MCF 10A (cell line): ENCODE measurements around the gene GRAMD1B. TPM values are rescaled to one million over a fixed set of nuclear protein-coding genes. Genes with fewer than 3 reads are reported as not detected.
"Not testable (repeated sequence)": the region's sequence is repeated elsewhere in the genome, so short reads cannot be mapped to it uniquely, and the experiment has no call there.

Experiments used
- BruUV-seq: library from RNA; stranded (reverse); fragments of 400-500 nt; replicated peaks from 2 replicates; lab custom pipeline; 2021; lab: Mats Ljungman, UMichigan
- CTCF ChIA-PET: fragments of 300-600 bp; sonication (Branson Sonifier 250); formaldehyde crosslinking; extraction: SDS; loops from one replicate; lab custom pipeline; 2021; ENCODE audit warnings: antibody characterized with exemption, inconsistent platforms; lab: Yijun Ruan, JAX
- POLR2A ChIA-PET: fragments of 300-600, 350-650 bp; sonication (Branson Sonifier 250); formaldehyde crosslinking; extraction: SDS; loops from one replicate; lab custom pipeline; 2020; ENCODE audit warnings: antibody characterized with exemption, inconsistent platforms; lab: Yijun Ruan, JAX
- DNase-seq: peaks from one replicate; pipeline ENCODE4 v3.0.0-alpha.2; 2018; ENCODE audit not compliant: unreplicated experiment
- H3K27ac Mint-ChIP-seq: one replicate; pipeline ENCODE4 v1.8.0; 2022; ENCODE audit warnings: mild to moderate bottlenecking, low read depth, mixed read lengths; ENCODE audit not compliant: unreplicated experiment
- H3K27me3 Mint-ChIP-seq: one replicate; pipeline ENCODE4 v1.8.0; 2022; ENCODE audit warnings: mixed read lengths; ENCODE audit not compliant: insufficient read depth, unreplicated experiment
- H3K36me3 Mint-ChIP-seq: one replicate; pipeline ENCODE4 v1.8.0; 2022; ENCODE audit warnings: mild to moderate bottlenecking, moderate library complexity, mixed read lengths; ENCODE audit not compliant: insufficient read depth, unreplicated experiment
- H3K4me1 Mint-ChIP-seq: one replicate; pipeline ENCODE4 v1.8.0; 2022; ENCODE audit warnings: mixed read lengths; ENCODE audit not compliant: insufficient read depth, unreplicated experiment
- H3K4me3 Mint-ChIP-seq: one replicate; pipeline ENCODE4 v1.8.0; 2022; ENCODE audit warnings: mild to moderate bottlenecking, moderate library complexity, mixed read lengths; ENCODE audit not compliant: unreplicated experiment
- H3K9me3 Mint-ChIP-seq: one replicate; pipeline ENCODE4 v1.8.0; 2022; ENCODE audit warnings: mixed read lengths; ENCODE audit not compliant: unreplicated experiment
- intact Hi-C: fragments of 100-400 bp; cut with micrococcal nuclease; formaldehyde crosslinking; loops from 2 replicates; pipeline ENCODE4 v1.14.1; 2022
- total RNA-seq: library from RNA; stranded (reverse); gene quantifications from 2 replicates; pipeline ENCODE4 v1.2.3, GENCODE V29; 2022
- TF ChIP-seq, protein P1 (sequence below): fragments of 200-600 bp; IDR thresholded peaks from one replicate; pipeline ENCODE4 v1.8.0; 2022; ENCODE audit warnings: antibody characterized with exemption, mild to moderate bottlenecking; ENCODE audit not compliant: unreplicated experiment

The GRAMD1B gene
- total RNA-seq, 1 experiment from 2014 or later: 0.26 TPM

DNA sequence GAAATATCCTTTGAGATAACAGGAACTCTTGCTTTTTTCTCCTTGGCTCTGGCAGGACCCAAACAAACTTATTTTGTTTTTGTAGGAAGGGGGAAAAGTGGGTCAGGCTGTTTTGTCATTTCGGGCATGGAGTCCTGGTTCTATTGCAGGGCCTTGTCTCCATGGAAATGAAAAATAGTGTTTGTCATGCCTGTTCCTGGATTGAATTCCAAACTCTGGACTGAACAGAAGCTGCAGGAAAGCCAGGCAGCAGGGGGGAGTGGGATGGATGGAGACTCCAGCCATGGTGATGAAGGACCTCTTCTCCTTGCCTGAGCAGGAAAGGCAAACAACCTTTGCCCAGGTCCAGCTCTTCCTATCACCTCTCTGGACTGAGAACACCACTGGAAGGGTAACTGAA lies 137.4 kb downstream of the GRAMD1B start:
- Mint-ChIP-seq H3K27me3 (peaks cover 37% of the 10 kb centered on the region), H3K4me3 (no peak overlapping the region), H3K9me3 (no peaks in the 10 kb centered on the region), H3K27ac (no peak overlapping the region), H3K4me1 (no peaks in the 10 kb centered on the region), H3K36me3 (no peaks in the 10 kb centered on the region)
- intact Hi-C loops: no loop called here
- DNase-seq: no peak
- TF ChIP-seq, protein P1, sequence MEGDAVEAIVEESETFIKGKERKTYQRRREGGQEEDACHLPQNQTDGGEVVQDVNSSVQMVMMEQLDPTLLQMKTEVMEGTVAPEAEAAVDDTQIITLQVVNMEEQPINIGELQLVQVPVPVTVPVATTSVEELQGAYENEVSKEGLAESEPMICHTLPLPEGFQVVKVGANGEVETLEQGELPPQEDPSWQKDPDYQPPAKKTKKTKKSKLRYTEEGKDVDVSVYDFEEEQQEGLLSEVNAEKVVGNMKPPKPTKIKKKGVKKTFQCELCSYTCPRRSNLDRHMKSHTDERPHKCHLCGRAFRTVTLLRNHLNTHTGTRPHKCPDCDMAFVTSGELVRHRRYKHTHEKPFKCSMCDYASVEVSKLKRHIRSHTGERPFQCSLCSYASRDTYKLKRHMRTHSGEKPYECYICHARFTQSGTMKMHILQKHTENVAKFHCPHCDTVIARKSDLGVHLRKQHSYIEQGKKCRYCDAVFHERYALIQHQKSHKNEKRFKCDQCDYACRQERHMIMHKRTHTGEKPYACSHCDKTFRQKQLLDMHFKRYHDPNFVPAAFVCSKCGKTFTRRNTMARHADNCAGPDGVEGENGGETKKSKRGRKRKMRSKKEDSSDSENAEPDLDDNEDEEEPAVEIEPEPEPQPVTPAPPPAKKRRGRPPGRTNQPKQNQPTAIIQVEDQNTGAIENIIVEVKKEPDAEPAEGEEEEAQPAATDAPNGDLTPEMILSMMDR: no peak
- ChIA-PET POLR2A (no interaction called here), CTCF (interaction anchor here (0.6 to 5.1 kb wide), 4 partner anchors 9 to 55 kb away, joined by 3 to 27 read pairs (median 10); no protein-coding TSS in a partner anchor)
- BruUV-seq: no TSS peak

DNA sequence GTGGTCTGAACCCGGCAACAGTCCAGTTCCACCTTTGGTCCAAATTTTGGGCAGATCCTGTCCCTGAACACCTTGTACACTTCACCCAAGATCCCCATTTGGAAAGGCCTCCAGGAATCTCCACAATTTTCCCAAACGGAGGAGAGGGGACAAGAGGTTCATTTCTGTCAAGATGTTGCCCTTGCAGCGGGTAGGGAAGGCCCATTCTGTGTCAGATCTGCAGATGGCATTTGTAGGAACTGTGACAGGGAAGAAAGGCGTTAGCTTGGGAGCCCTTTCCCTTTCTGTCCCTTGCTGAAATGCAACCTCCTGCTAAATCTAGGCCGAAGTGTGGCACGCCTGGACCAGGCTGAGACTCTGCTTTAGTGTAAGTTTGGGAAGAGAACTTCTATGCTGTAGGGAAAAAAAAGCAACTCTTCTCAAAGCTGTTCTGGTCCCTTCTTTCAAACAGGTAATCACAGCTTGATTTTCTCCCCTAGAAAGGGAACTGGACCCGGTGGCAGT lies 138.3 kb downstream of the GRAMD1B start:
- CTCF ChIA-PET: interaction anchor here (0.7 to 5.1 kb wide), 4 partner anchors 8 to 55 kb away, joined by 3 to 27 read pairs (median 8); no protein-coding TSS in a partner anchor
- H3K9me3 Mint-ChIP-seq: no peaks in the 10 kb centered on the region
- intact Hi-C loops: no loop called here
- BruUV-seq: no TSS peak
- POLR2A ChIA-PET: no interaction called here
- H3K27me3 Mint-ChIP-seq: peaks cover 32% of the 10 kb centered on the region
- no peaks in the 10 kb centered on the region for H3K36me3 Mint-ChIP-seq
- H3K4me3 Mint-ChIP-seq: no peak overlapping the region
- DNase-seq: no peak
- no peaks in the 10 kb centered on the region for H3K4me1 Mint-ChIP-seq
- no peak overlapping the region for H3K27ac Mint-ChIP-seq
- TF ChIP-seq, protein P1: no peak

DNA sequence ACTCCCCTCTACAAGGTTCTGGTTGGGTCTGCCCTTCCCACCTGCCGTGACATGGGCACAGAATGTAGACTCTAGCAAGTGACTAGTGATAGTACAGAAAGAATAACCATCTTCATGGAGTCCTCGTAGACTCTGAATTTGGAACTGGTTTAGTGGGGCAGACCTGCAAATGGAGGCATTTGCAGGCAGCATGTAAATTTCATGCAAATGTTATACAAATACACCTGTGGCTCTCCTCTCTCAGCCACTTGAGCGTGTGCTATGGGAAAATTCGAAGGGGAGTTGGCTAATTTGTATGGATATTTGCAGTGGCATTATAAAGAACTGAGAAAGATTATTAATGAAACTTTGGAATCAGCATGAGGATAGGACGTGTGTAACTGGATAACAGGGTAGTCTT lies 139.3 kb downstream of the GRAMD1B start:
- Mint-ChIP-seq H3K36me3 (no peaks in the 10 kb centered on the region), H3K4me1 (no peaks in the 10 kb centered on the region), H3K9me3 (no peaks in the 10 kb centered on the region), H3K27me3 (peaks cover 39% of the 10 kb centered on the region), H3K4me3 (no peak overlapping the region), H3K27ac (no peak overlapping the region)
- no TSS peak for BruUV-seq
- intact Hi-C loops: no loop called here
- POLR2A ChIA-PET: no interaction called here
- DNase-seq: no peak
- TF ChIP-seq, protein P1: no peak
- CTCF ChIA-PET: interaction anchor here (1.9 to 5.1 kb wide), 3 partner anchors 7 to 10 kb away, joined by 4 to 27 read pairs (median 13); no protein-coding TSS in a partner anchor

DNA sequence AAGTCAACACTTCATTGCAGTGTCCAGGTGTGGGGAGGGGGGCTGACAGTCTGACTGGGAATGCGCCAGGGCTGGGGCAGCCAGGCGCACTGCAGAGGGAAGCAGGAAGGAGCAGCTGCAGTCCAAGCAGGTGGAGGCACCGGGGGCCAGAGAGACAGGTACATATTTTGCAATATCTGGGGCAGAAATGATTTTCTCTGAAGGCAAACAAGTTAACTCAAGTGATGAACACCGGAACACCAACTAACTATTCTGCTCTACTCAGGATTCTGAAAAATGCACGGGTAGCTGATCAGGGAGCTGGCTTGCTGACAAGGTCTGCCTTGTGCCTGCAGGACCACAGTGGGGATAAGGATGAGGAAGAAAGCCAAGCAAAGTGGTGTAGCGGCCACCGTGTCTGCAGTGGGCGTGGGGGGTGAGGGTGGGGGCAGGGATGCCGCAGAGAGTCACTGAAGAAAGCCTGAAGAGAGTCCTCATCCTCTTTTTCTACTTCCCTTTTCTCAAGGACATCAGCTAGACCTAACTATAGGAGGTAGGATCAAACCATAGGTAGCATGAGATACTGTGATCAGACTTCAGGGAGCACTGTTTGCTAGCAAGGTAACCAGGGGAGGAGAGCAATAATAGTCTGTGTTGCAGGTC lies 141.0 kb downstream of the GRAMD1B start:
- Mint-ChIP-seq H3K4me3 (no peak overlapping the region), H3K9me3 (no peaks in the 10 kb centered on the region), H3K27ac (peak overlapping the region; percentile 36), H3K27me3 (peaks cover 56% of the 10 kb centered on the region), H3K36me3 (no peaks in the 10 kb centered on the region), H3K4me1 (no peaks in the 10 kb centered on the region)
- ChIA-PET CTCF (interaction anchor here (0.6 to 5.1 kb wide), 9 partner anchors 9 to 1255 kb away, joined by 3 to 27 read pairs (median 3); no protein-coding TSS in a partner anchor), POLR2A (interaction anchor here (0.6 to 1.6 kb wide), 2 partner anchors 10 to 16 kb away, joined by 4 read pairs; no protein-coding TSS in a partner anchor)
- TF ChIP-seq, protein P1: no peak
- no TSS peak for BruUV-seq
- intact Hi-C loops: no loop called here
- DNase-seq: no peak

DNA sequence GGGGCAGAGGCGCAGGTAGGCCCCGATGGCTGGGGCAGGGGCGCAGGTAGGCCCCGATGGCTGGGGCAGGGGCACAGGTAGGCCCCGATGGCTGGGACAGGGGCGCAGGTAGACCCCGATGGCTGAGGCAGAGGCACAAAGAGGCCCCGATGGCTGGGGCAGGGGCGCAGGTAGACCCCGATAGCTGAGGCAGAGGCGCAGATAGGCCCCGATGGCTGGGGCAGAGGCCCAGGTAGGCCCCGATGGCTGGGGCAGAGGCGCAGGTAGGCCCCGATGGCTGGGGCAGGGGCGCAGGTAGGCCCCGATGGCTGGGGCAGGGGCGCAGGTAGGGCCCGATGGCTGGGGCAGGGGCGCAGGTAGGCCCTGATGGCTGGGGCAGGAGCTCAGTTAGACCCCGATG lies 142.7 kb downstream of the GRAMD1B start:
- H3K36me3 Mint-ChIP-seq, BruUV-seq, DNase-seq, POLR2A ChIA-PET, H3K27ac Mint-ChIP-seq, intact Hi-C loops, H3K4me1 Mint-ChIP-seq, H3K9me3 Mint-ChIP-seq, H3K4me3 Mint-ChIP-seq: not testable (repeated sequence)
- CTCF ChIA-PET: interaction anchor here (0.6 to 14.8 kb wide), 5 partner anchors 7 to 830 kb away, joined by 3 to 354 read pairs (median 9); no protein-coding TSS in a partner anchor
- peaks cover 64% of the 10 kb centered on the region for H3K27me3 Mint-ChIP-seq
